Dermis microvascular lymphatic vessel endothelial cell (primary cell): ENCODE data around the gene EIF2AK2. TPM values are rescaled to one million over a fixed set of nuclear protein-coding genes. Genes with fewer than 3 reads are reported as not detected.
"Not testable (repeated sequence)": the region's sequence is repeated elsewhere in the genome, so short reads cannot be mapped to it uniquely, and the experiment has no call there.

Experiments used
- DNase-seq, 2 donors: peaks; one replicate each; pipeline versions ENCODE4 v3.0.0 to v3.0.0-alpha.2; 2010; ENCODE audit warnings: low read depth in 2 of 2
- total RNA-seq: library from RNA; depleted of rRNA; stranded (reverse); fragments of >200 nt; gene quantifications from 2 replicates; pipeline ENCODE4 v1.2.1, GENCODE V29; 2014

Gene EIF2AK2
- 17.2 and 20.4 TPM in 2 replicates for total RNA-seq

DNA sequence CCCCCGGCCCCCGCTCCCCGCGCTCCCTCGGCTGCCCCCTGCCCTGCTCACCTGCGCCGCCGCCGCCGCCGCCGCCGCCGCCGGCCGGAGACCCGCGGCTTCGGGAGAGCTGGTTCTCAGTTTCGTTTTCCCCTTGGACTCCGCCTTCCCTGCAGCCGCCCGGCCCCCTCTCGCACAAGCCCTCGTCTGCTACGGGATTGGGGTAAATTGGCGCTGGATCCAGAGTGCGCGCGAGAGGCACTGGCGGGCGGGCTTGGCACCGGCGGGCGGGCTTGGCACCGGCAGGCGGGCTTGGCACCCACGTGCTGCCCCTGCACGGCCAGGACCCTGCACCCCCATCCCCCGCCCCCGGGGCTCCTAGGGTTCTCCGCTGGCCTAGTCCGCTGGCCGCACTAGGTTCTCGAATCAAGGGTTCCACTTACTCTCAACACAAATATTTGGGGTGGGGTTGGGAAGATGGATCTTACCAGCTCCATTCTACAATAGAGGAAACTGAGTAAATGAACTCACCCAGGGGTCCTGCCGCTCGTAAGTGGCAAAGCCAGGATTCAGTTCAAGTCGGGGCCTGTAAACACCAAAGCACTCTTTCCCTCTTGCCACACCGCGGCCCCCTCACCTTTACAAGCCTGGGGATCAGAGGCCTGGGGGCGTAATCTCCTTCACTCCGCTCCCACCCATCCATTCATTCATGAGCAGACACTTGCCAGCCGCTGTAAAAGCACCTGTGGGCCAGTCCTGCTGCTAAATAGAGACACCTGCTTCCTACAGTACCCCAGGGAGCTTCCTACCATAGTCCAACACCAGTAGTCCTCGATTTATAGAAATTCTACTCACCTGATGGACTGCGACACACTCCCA is at the start of gene EIF2AK2:
EIF2AK2 (minus strand) TSS at position 124 of the 858 bp plus-strand sequence. CDS start 9,174 bp downstream, outside the sequence.
- DNase-seq = peak; percentile 67 to 88

GRCh38 chr2:37205689-37206341 is 49.0 kb upstream of the EIF2AK2 start:
- DNase-seq = no peak

DNA sequence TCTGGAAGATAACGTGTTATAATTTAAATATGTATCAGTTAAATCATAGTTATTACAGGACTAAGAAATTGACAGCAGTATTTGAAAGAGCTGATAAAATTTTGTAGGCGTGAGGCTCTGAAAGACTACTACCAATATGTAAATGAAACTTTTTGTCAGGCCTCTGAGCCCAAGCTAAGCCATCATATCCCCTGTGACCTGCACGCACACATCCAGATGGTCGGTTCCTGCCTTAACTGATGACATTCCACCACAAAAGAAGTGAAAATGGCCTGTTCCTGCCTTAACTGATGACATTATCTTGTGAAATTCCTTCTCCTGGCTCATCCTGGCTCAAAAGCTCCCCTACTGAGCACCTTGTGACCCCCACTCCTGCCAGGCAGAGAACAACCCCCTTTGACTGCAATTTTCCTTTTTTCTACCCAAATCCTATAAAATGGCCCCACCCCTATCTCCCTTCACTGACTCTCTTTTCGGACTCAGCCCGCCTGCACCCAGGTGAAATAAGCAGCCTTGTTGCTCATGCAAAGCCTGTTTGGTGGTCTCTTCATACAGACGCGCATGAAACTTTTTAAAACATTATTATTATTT is 48.4 kb upstream of the EIF2AK2 start:
- not testable (repeated sequence) for DNase-seq

- no peak for DNase-seq
Observed at GRCh38 chr2:37203708-37204107, 46.9 kb upstream of the EIF2AK2 start.

DNA sequence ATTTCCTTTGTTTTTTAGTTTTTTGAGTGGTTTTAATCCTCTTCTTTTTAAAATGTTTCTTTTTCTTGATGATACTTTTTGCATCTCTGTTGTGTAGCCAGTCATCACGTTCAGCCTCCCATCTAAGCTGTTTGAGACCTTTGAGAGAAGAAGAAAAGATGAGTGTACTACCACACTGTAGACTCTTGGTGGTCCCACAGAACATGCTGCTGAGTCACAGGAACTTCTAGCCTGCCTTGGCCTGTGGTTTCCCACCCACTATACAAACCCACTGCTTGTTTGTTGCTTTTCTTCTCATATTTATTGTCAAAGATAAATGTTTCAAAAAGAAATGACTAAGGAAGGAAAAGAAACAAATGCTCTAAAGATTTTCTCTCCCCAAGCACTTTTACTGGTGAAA is 45.0 kb upstream of the EIF2AK2 start:
- no peak for DNase-seq

- no peak for DNase-seq
Observed at GRCh38 chr2:37201208-37201607, 44.4 kb upstream of the EIF2AK2 start.

DNA sequence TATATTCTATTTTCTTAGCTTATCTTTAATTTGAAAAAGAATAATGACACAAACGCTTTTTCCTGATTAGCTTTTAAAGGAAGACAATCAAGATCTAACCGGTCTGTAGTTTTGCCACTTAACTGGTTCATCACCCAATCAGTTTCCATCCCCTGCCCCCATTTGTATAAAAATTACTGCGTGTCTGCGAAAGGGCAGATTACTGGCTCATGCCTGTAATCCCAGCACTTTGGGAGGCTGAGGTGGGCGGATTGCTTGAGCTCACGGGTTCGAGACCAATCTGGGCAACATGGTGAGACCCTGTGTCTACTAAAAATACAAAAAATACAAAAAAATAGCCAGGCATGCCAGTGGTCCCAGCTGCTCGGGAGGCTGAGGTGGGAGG is 41.9 kb upstream of the EIF2AK2 start:
- no peak for DNase-seq

DNA sequence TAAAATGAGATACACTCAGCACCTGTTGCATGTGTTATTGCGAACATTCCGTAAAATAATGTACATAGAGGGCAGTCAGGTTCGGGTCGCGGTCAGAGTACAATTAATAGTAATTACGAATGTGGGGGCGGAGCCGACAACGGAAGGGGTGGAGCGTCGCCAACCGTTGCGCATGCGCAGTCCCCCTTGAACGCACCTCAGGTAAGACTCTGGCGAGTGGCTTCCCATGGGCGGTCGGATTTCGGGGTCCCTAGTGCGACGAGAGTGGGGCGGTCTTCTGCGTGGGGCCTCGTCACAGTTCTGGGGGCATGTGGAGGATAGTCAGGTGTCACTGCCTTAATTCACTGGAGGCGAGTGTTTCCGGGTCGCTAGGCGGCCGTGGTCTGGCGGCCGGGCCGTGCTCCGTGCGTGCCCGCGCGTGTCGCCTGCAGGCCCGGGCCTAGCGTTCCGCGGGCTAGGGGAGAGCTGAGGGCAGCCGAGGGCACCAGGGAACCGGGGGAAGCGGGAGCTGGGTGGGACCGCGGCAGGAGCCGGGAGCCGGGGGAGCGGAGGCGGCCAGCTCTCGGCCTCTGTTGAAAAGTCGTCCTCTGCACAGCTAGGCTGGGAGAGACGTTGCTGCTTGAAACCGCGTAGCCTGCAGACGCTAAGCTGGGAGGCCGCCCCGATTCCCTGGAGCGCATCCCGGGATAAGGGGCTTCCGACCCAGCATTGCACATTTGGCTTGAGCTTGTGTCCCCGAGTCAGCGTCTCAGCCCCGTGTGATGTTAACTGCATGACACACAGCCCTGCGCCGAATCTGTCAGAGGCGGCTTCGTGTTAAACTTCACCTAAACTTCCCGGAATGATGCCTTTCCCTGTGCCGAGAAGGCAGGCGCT is 39.8 kb upstream of the EIF2AK2 start, which contains the start of gene CEBPZOS:
CEBPZOS (plus strand) TSS at position 177 of the 876 bp plus-strand sequence. CDS start 3,209 bp downstream, outside the sequence.
- DNase-seq = peak; percentile 27 to 81

DNA sequence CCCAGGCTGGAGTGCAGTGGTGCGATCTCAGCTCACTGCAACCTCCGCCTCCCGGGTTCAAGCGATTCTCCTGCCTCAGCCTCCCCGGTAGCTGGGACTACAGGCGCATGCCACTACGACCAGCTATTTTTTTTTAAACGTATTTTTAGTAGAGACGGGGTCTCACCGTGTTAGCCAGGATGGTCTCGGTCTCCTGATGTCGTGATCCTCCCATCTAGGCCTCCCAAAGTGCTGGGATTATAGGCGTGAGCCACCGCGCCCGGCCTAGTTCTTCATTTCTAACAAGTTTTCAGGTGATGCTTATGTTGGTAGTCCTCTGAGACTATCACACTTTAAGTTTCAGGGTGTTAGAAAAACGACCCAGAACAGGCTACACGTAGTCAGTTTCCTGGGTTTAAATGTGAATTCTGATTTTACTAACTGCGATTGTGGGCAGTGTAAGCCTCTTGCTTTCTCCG is 39.1 kb upstream of the EIF2AK2 start:
- not testable (repeated sequence) for DNase-seq

DNA sequence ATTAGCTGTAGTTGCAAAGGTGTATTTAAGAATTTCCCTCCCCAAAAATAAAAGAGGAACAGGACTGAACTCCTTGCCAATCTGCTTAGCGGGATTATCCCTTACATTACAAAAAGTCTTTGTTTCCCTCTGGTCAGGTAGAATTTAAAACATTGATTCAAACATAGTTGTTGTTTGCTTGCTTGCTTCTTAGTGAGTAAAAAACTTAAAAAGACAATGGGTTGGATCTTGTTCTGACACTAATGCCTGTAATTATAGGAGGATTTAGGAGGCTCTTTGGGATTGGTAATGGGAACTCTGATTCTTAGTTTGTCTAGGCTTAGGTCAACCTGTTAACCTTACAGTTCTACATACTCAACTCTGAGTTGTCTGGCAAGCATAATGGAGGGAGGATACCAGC is 35.8 kb upstream of the EIF2AK2 start:
- no peak for DNase-seq

GRCh38 chr2:37191747-37192146 is 35.0 kb upstream of the EIF2AK2 start:
- DNase-seq = no peak

DNA sequence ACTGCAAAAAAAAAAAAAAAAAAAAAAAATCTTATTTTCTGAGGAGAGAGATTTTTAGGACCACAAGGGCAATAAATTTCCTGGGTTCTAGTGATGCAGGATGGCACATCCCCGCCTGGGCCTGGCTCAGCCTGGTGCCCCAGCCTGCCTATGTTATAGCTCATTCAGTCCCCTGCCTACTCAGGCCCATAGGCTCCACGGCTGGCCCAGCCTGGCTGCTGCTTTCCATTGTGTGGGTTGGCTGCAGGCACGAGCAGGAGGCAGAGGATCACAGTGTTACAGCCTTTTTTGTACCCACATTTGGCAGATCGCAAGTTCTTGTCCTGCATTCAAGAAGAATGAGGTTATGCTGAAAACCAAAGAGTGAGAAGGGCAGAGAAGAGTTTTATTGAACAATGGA is 34.5 kb upstream of the EIF2AK2 start:
- no peak for DNase-seq

DNA sequence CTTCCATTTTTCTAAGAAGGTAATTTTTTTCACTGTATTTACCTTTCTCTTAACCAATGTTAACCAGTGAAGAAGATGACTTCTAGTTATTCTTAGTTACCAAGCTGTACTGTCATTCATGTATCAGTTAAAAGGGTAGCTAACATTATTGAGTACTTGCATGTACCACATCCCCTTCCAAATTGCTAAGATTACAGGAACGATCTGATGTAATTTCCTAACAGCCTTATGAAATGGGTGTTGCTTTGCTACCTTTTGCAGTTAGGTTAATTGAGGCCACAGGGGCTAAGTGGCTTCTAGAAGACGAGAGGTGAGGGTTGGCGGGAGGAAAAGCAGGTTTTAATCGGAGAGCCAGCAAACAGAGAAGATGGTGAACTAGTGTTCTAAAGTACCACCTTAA is 33.5 kb upstream of the EIF2AK2 start:
- no peak for DNase-seq

- peak in 1 of 2 donors; percentile 40 for DNase-seq
Observed at GRCh38 chr2:37189452-37190153, 32.8 kb upstream of the EIF2AK2 start.

GRCh38 chr2:37188570-37188969 is 31.8 kb upstream of the EIF2AK2 start, which contains the start of gene SULT6B1:
TSS of gene SULT6B1 (minus strand) at chr2:37188670. CDS start at chr2:37188640, 30 bp downstream.
- DNase-seq = no peak

GRCh38 chr2:37181726-37182684 is 25.2 kb upstream of the EIF2AK2 start:
- DNase-seq = peak in 1 of 2 donors; percentile 25

- DNase-seq = no peak
Observed at GRCh38 chr2:37180640-37181039, 23.9 kb upstream of the EIF2AK2 start.

- DNase-seq = no peak
Observed at GRCh38 chr2:37180006-37180639, 23.3 kb upstream of the EIF2AK2 start.

- DNase-seq = no peak
Observed at GRCh38 chr2:37173741-37174140, 17.0 kb upstream of the EIF2AK2 start.
